Adrenal gland (tissue), 12 donors: ENCODE measurements around the gene ASTE1. TPM values are rescaled to one million over a fixed set of nuclear protein-coding genes. Genes with fewer than 3 reads are reported as not detected.

Experiments used
- DNase-seq, 7 donors: peaks; one replicate each; pipeline ENCODE4 v3.0.0-alpha.2; 2019 to 2020
- H3K27ac ChIP-seq, 5 donors: fragments of 200-600 bp; sonication (generic) in 4 of 5; 1 replicate in 3 of 5; 2 replicates in 2 of 5; pipeline versions ENCODE4 v1.5.1 to v1.8.0; 2016 to 2020; ENCODE audit warnings: mild to moderate bottlenecking in 1 of 5
- H3K27me3 ChIP-seq: fragments of 200-600 bp; 2 replicates; pipeline ENCODE4 v1.8.0; 2021
- H3K36me3 ChIP-seq, 2 donors: fragments of 200-600 bp; replicated peaks in 1 of 2; 1 replicate in 1 of 2; 2 replicates in 1 of 2; pipeline versions ENCODE4 v1.5.1 to v1.8.0; 2018 to 2022
- H3K4me1 ChIP-seq, 2 donors: fragments of 200-600 bp; replicated peaks in 1 of 2; 1 replicate in 1 of 2; 2 replicates in 1 of 2; pipeline versions ENCODE4 v1.5.1 to v1.8.0; 2018 to 2021
- H3K4me3 ChIP-seq, 4 donors: fragments of 200-600 bp; sonication (generic) in 3 of 4; one replicate each; pipeline ENCODE4 v1.5.1; 2016 to 2018
- H3K9me3 ChIP-seq, 3 donors: fragments of 200-600 bp; sonication (generic) in 1 of 3; replicated peaks in 1 of 3; 1 replicate in 2 of 3; 2 replicates in 1 of 3; pipeline versions ENCODE4 v1.5.1 to v1.8.0; 2016 to 2021
- CTCF ChIP-seq, 6 experiments: fragments of 450-650 bp in 4 of 6; fragments of 200-600 bp in 2 of 6; sonication (generic) in 1 of 6; IDR thresholded peaks; 1 replicate in 5 of 6; 2 replicates in 1 of 6; pipeline versions ENCODE4 v1.5.1 to v1.8.0; 2016 to 2021; ENCODE audit warnings: antibody characterized with exemption in 6 of 6, mild to moderate bottlenecking in 2 of 6, moderate library complexity in 1 of 6
- POLR2A ChIP-seq, 2 donors: fragments of 450-650 bp; IDR thresholded peaks; one replicate each; pipeline ENCODE4 v1.6.1; 2017; ENCODE audit warnings: antibody characterized with exemption in 2 of 2, mild to moderate bottlenecking in 2 of 2, moderate library complexity in 1 of 2
- WGBS, 4 donors: extraction: QIAGEN DNeasy Blood & Tissue Kit in 2 of 4; methylation state at CpG; one replicate each; pipeline versions ENCODE4 v1.1.5 to v1.1.7; 2013 to 2017; 5-methylcytosine and 5-hydroxymethylcytosine counted together
- intact Hi-C, 2 donors: fragments of 100-400 bp; cut with DNase I; formaldehyde crosslinking; loops; one replicate each; pipeline versions ENCODE4 v1.14.1 to v1.15.0; 2022 to 2023
- polyA plus RNA-seq, 3 donors: library from polyadenylated mRNA; stranded (reverse); fragments of 200-250 nt in 2 of 3; fragments of 350-450 nt in 1 of 3; fragmentation: Illumina TruSeq in 1 of 3; extraction: RNeasy Lipid Tissue Mini Kit (QIAGEN cat#74804) in 1 of 3; gene quantifications; one replicate each; pipeline ENCODE4 v1.2.3, GENCODE V29; 2013 to 2014
- total RNA-seq, 9 donors: library from RNA; depleted of rRNA in 4 of 9; stranded (reverse); fragments of >200 nt in 4 of 9; fragments of 120-200 nt in 1 of 9; fragmentation: NEBNext Ultra II Directional in 1 of 9; extraction: Animal tissue kit (Norgen Biotek cat#: 25700) in 1 of 9; gene quantifications; one replicate each; pipeline versions ENCODE4 v1.1.0 to v1.2.4, GENCODE V29; 2013 to 2023
- donor health status: healthy with polysubstance abuse.
- donor health status: Bipolar disorder and iron deficiency.
- donor health status: DM: yes; HTN: yes; CAD: no.
- donor health status: DM: no; HTN: no; CAD: no.
- donor health status: DM: no; HTN: no; CAD: no.
- donor health status: DM: yes; HTN: yes; CAD: no.

The ASTE1 gene
- total and polyA plus RNA-seq, 12 donors = 1.8 to 8.7 (median 6.1) TPM

GRCh38 chr3:130990282-130990681 is 36.3 kb downstream of the ASTE1 start:
- Histone ChIP-seq H3K4me1 (no peaks in the 10 kb centered on the region), H3K27ac (no peak overlapping the region), H3K4me3 (no peak overlapping the region), H3K27me3 (no peaks in the 10 kb centered on the region), H3K36me3 (no peaks in the 10 kb centered on the region), H3K9me3 (no peaks in the 10 kb centered on the region)
- no peak for DNase-seq
- TF ChIP-seq CTCF (IDR thresholded peaks at IDR 0.05) (no peak), POLR2A (IDR thresholded peaks at IDR 0.05) (no peak)
- 64 to 81% (median 66%) methylated on average over 5 of the region's 5 CpGs for WGBS, 4 donors
- intact Hi-C loops = no loop called here

GRCh38 chr3:130981469-130981868 is 45.2 kb downstream of the ASTE1 start:
- no peak for TF ChIP-seq POLR2A (IDR thresholded peaks at IDR 0.05)
- no peak for TF ChIP-seq CTCF (IDR thresholded peaks at IDR 0.05)
- 91 to 100% (median 96%) methylated on average over 2 of the region's 2 CpGs for WGBS, 4 donors
- intact Hi-C loops = no loop called here

GRCh38 chr3:130979117-130979516 is 47.5 kb downstream of the ASTE1 start:
- Histone ChIP-seq H3K36me3 (peaks cover 0 to 1% of the 10 kb centered on the region in 2 donors), H3K27me3 (no peaks in the 10 kb centered on the region), H3K27ac (no peak overlapping the region), H3K9me3 (no peaks in the 10 kb centered on the region), H3K4me3 (no peak overlapping the region), H3K4me1 (peaks cover 0 to 6% of the 10 kb centered on the region in 2 donors)
- no peak for DNase-seq
- intact Hi-C loops = no loop called here
- 80 to 97% (median 91%) methylated on average over 2 of the region's 2 CpGs for WGBS, 4 donors
- TF ChIP-seq POLR2A (IDR thresholded peaks at IDR 0.05) (no peak), CTCF (IDR thresholded peaks at IDR 0.05) (no peak)

More at GRCh38 chr3:130981469-130981868, 45.2 kb downstream of the ASTE1 start:
- Histone ChIP-seq H3K27ac (no peak overlapping the region), H3K4me3 (no peak overlapping the region), H3K36me3 (peaks cover 0 to 5% of the 10 kb centered on the region in 2 donors), H3K9me3 (no peaks in the 10 kb centered on the region), H3K27me3 (no peaks in the 10 kb centered on the region), H3K4me1 (peaks cover 0 to 6% of the 10 kb centered on the region in 2 donors)
- DNase-seq = no peak

- no peaks in the 10 kb centered on the region for H3K9me3 ChIP-seq
- intact Hi-C loops = no loop called here
- H3K27me3 ChIP-seq = no peaks in the 10 kb centered on the region
- no peaks in the 10 kb centered on the region for H3K36me3 ChIP-seq
- no peak overlapping the region for H3K4me3 ChIP-seq
- DNase-seq = no peak
- H3K4me1 ChIP-seq = peaks cover 0 to 6% of the 10 kb centered on the region in 2 donors
- H3K27ac ChIP-seq = no peak overlapping the region
- TF ChIP-seq CTCF (IDR thresholded peaks at IDR 0.05) = no peak
- no peak for TF ChIP-seq POLR2A (IDR thresholded peaks at IDR 0.05)
- 77 to 89% (median 82%) methylated on average over 4 of the region's 4 CpGs for WGBS, 4 donors
Measured at GRCh38 chr3:130976706-130977105, 49.9 kb downstream of the ASTE1 start.
